Lower leg skin (tissue), 4 donors: ENCODE data around the gene KRTAP1-3. TPM values are rescaled to one million over a fixed set of nuclear protein-coding genes. Genes with fewer than 3 reads are reported as not detected.
"Not testable (repeated sequence)": the region's sequence is repeated elsewhere in the genome, so short reads cannot be mapped to it uniquely, and the experiment has no call there.

Experiments used
- DNase-seq, 2 donors: peaks; one replicate each; pipeline ENCODE4 v3.0.0-alpha.2; 2019; ENCODE audit warnings: low spot score in 2 of 2
- H3K4me3 ChIP-seq: fragments of 200-600 bp; sonication (generic); 2 replicates; pipeline ENCODE4 v1.5.1; 2017; ENCODE audit warnings: mild to moderate bottlenecking, low read depth; ENCODE audit not compliant: poor library complexity, severe bottlenecking
- CTCF ChIP-seq, 3 donors: fragments of 450-650 bp; IDR thresholded peaks; one replicate each; pipeline ENCODE4 v1.5.1; 2016; ENCODE audit warnings: antibody characterized with exemption in 3 of 3, mild to moderate bottlenecking in 3 of 3, moderate library complexity in 2 of 3
- POLR2A ChIP-seq, 2 donors: fragments of 450-650 bp; IDR thresholded peaks; one replicate each; pipeline ENCODE4 v1.6.1; 2016 to 2017; ENCODE audit warnings: antibody characterized with exemption in 2 of 2, mild to moderate bottlenecking in 1 of 2, moderate library complexity in 1 of 2
- WGBS, 2 donors: methylation state at CpG; one replicate each; pipeline ENCODE4 v1.1.5; 2018; 5-methylcytosine and 5-hydroxymethylcytosine counted together
- intact Hi-C: fragments of 100-400 bp; cut with DNase I; formaldehyde crosslinking; loops from one replicate; pipeline ENCODE4 v1.15.0; 2023; ENCODE audit warnings: low total_unique reads
- total RNA-seq, 4 donors: library from RNA; depleted of rRNA; stranded (reverse); fragments of >200 nt; gene quantifications; one replicate each; pipeline ENCODE4 v1.1.0, GENCODE V29; 2016

The KRTAP1-3 gene
- total RNA-seq, 4 donors from 2014 or later, result 1.6 to 107 TPM; not detected in 2

- 53 to 61% methylated on average over 1 of the region's 1 CpG for WGBS, 2 donors
- TF ChIP-seq POLR2A (IDR thresholded peaks at IDR 0.05) (no peak), CTCF (IDR thresholded peaks at IDR 0.05) (no peak)
- DNase-seq, result no peak
- H3K4me3 ChIP-seq, result no peak overlapping the region
- intact Hi-C loops, result no loop called here
Observed at GRCh38 chr17:41061964-41062363, 27.3 kb upstream of the KRTAP1-3 start.

GRCh38 chr17:41060052-41060604 is 25.5 kb upstream of the KRTAP1-3 start, which contains the start of gene KRTAP2-3:
KRTAP2-3 (minus strand) TSS chr17:41060114; CDS start chr17:41060050, 64 bp downstream.
- WGBS, 2 donors, result 62% methylated on average over 6 of the region's 6 CpGs
- H3K4me3 ChIP-seq, result no peak within 1 kb of the TSS
- TF ChIP-seq POLR2A (IDR thresholded peaks at IDR 0.05) (no peak), CTCF (IDR thresholded peaks at IDR 0.05) (no peak)
- intact Hi-C loops, result no loop called here
- DNase-seq, result no peak

- DNase-seq, H3K4me3 ChIP-seq, intact Hi-C loops: not testable (repeated sequence)
- WGBS, 2 donors, result 50 to 55% methylated on average over 8 of the region's 31 CpGs
Observed at GRCh38 chr17:41059276-41060051, 24.8 kb upstream of the KRTAP1-3 start.

GRCh38 chr17:41058741-41059140 is 24.1 kb upstream of the KRTAP1-3 start:
- intact Hi-C loops, result no loop called here
- H3K4me3 ChIP-seq, result no peak overlapping the region
- TF ChIP-seq CTCF (IDR thresholded peaks at IDR 0.05) (no peak), POLR2A (IDR thresholded peaks at IDR 0.05) (no peak)
- WGBS, 2 donors, result 90 to 93% methylated on average over 5 of the region's 5 CpGs
- DNase-seq, result no peak

GRCh38 chr17:41057547-41057946 is 22.9 kb upstream of the KRTAP1-3 start:
- no peak overlapping the region for H3K4me3 ChIP-seq
- intact Hi-C loops, result no loop called here
- no peak for DNase-seq
- 91 to 95% methylated on average over 1 of the region's 1 CpG for WGBS, 2 donors
- TF ChIP-seq CTCF (IDR thresholded peaks at IDR 0.05) (no peak), POLR2A (IDR thresholded peaks at IDR 0.05) (no peak)

GRCh38 chr17:41055130-41055529 is 20.5 kb upstream of the KRTAP1-3 start, which contains the start of gene KRTAP2-2:
KRTAP2-2 (minus strand) TSS chr17:41055230; CDS start chr17:41055211, 19 bp downstream.
- H3K4me3 ChIP-seq, DNase-seq, intact Hi-C loops: not testable (repeated sequence)
- 87 to 90% methylated on average over 1 to 3 of the region's 6 CpGs for WGBS, 2 donors

GRCh38 chr17:41054556-41054955 is 19.9 kb upstream of the KRTAP1-3 start:
- WGBS, 2 donors, result 81 to 84% methylated on average over 7 of the region's 9 CpGs

More at GRCh38 chr17:41054556-41054955, 19.9 kb upstream of the KRTAP1-3 start:
- H3K4me3 ChIP-seq, intact Hi-C loops, DNase-seq: not testable (repeated sequence)
